Measurements from ENCODE around the gene TEAD2. TPM values are rescaled to one million over a fixed set of nuclear protein-coding genes. Genes with fewer than 3 reads are reported as not detected.
A peak's percentile ranks its signal among the peaks of the same experiment; 100 is the strongest.

The TEAD2 gene
- total and polyA plus RNA-seq, 9 of the 15 experiments (the other 6 are each of a cell fraction or from before 2014, with no cell fraction given): 1.6 to 27.0 (median 13.9) TPM

GRCh38 chr19:49362929-49363267 lies 682 bp upstream of the TEAD2 start (continued):
- TF ChIP-seq MGA (IDR thresholded peaks at IDR 0.05): no peak
- no peak for TF ChIP-seq NR1H2 (CRISPR knock-in tag; IDR thresholded peaks at IDR 0.05)
- TF ChIP-seq EWSR1 (IDR thresholded peaks at IDR 0.05; ENCODE audit: borderline replicate concordance, low read depth, partially characterized antibody): no peak
- no peak for TF ChIP-seq SRSF7 (optimal IDR thresholded peaks at IDR 0.05; ENCODE audit: low read depth, low read length)
- no peak for TF ChIP-seq ZBTB9 (CRISPR knock-in tag; IDR thresholded peaks at IDR 0.05)
- TF ChIP-seq LARP7 (IDR thresholded peaks at IDR 0.05): peak; percentile 15; the same call in 1 of the 2 replicates
- 0 out of 2 replicates have a peak, but pooled peaks have one; percentile 2 for TF ChIP-seq ZNF512 (tag; IDR thresholded peaks at IDR 0.05)
- TF ChIP-seq OTX1 (CRISPR knock-in tag; IDR thresholded peaks at IDR 0.05): no peak
- 0 out of 2 replicates have a peak, but pooled peaks have one; percentile 17 for TF ChIP-seq ZNF143 (CRISPR knock-in tag; IDR thresholded peaks at IDR 0.05)
- TF ChIP-seq L3MBTL2 (IDR thresholded peaks at IDR 0.05): no peak
- TF ChIP-seq ZNF830 (CRISPR knock-in tag; IDR thresholded peaks at IDR 0.05): no peak
- TF ChIP-seq BMI1 (IDR thresholded peaks at IDR 0.05; ENCODE audit: low read length): no peak

All from K562 (cell line).